GM21423 (cell line): Measurements from ENCODE around the gene RDM1.
"Not testable (repeated sequence)": the region's sequence is repeated elsewhere in the genome, so short reads cannot be mapped to it uniquely, and the experiment has no call there.

Experiments
- ATAC-seq: cut with Tn5 transposase; IDR thresholded peaks from one replicate; pipeline ENCODE4 v1.9.1; 2021; ENCODE audit warnings: mild to moderate bottlenecking, moderate library complexity; ENCODE audit not compliant: unreplicated experiment

The RDM1 gene

DNA sequence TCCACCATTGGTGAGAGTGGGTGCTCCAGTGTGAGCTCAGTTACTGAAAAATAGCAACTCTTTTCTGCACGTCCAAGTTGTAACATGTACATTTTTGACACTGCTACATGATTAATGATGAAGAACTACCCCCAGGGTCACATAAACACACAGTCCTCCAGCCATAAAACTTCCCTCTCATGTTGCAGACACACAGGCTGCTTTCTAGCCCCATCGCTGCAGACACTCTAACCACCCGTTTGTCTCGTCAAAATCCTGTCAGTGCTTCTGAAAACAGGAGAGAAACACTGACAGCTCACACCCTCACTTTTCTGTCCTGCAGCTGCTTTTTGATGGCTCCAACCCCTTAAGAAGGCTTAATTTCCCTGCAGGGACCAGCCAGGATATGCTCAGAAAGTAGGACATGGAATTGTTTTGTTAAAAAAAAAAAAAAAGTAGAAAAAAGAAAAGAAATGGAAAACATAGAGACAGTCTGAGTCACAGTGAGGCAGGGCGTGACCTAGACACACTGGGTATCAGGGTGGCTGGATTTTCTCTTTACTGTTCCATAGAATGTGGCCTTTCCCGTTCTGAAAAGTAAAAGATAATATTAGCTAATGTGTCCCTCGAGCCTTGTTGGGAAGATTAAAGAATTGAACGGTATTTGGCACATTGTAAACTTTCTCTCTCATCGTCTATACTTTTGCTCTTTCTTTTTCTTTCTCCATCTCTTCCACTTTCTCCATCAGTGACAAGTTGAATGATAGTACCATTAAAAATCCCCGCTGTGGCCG, 29.7 kb downstream of the RDM1 start:
- ATAC-seq, result no peak

DNA sequence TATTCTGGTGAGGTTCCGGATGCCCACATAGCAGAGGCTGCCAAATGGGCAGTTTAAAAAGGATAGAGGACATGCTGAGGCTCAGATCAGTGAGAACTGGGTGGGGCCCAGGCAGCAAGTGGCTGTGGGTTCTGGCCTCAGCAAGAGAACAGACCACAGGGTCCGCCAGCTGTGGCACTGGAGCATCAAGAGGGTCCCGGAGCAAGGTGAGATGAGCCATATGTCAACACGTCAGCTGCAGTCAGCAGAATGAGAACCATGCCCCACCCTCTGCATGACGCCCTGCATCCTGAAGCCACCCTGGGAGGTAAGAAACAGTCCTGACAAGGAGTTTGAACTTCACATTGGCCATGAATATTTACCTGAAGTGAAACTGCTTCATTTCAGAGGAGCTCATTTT, 30.3 kb downstream of the RDM1 start:
- no peak for ATAC-seq

DNA sequence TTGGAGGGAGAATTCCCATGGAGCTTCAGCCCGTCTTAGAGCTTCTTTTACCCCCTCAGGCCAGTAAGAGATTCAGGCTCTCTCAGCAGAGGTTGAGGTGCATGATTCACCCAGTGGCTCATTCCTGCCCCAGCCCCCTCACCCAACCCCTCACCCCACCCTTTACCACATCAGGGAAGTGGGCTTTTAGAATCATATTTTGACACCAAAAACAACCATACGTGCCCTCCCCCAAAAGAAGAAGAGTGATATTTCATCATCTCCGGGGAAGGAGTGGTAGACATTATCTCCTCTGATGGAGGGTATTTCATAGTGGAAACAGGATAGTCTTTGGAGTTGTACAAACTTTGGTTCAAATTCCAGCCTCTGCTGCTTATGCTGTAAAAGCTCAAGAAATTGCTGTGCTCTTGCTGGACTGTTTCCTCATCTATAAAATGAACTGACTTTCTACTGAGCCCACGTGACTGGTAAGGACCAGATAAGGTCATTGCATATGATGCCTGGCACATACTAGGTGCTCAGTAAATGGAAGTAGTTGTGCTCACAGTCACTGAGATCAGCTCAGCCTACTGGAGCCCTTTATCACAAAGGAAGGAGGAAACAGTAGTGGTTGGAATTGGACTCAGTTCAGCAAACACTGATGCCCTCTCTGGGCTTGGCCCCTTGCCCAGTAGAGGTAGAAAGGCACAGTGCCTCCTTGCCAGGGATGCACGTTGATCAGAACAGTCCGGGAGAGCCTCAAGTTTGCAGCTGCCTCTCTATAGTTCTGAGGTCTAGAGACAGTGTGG, 32.1 kb downstream of the RDM1 start:
- no peak for ATAC-seq

DNA sequence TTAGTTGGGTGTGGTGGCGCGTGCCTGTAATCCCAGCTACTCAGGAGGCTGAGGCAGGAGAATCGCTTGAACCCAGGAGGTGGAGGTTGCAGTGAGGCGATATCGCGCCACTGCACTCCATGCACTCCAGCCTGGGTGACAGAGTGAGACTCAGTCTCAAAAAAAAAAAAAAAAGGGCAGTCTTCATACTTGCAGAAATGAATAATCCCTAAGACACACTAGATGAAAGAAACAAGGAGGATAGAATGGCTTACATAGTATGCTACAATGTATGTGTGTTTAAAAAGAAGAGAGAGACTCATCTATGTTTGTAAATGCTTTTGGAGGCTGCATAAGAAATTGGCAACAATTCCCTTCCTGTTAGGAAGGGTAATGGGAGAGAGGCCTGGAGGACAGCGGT, 32.8 kb downstream of the RDM1 start:
- ATAC-seq, result not testable (repeated sequence)

DNA sequence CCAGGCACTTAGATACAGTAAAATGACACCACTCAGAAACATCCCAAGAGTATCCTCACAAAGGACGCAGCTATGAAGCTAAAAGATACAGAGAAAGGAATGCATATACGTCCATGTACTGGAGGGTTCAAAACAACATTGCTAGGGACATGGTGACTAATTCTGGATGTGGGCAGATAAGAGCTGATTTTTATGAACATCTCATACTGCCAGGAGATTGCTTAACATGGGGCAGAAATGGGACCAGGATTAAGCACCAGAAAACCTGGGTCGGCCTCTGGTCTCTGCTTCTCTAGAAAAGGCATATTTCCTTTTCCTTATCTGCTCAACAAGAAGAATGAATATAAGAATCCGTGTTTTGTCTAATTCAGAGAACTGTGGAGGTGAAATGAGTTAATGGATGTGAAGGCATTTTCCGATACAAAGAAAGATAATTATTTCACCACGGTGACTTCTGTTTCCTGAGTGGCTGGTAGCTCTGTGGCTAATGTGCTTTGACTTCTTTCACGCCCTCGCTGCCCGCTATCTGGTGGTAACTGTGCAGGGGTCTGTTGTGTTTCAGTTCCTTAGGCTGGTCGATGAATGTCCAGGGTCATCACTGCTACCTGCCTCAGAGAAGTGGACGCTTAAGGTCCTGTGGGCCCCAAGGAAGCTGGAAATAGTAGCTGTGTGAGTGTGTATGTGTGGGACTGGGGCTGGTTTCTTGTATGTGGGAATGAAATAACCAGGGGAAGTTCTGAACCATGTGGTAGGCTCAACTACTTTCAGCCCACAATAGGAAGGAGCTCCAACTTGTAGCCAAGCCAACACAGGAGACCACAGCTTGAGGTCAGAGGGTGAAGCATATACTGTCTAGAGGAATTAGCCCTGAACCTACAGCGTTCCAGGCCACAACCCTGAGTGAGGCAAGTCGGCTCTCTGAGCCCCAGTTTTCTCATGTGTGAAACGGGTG, 34.7 kb downstream of the RDM1 start:
- peak; percentile 61 for ATAC-seq

DNA sequence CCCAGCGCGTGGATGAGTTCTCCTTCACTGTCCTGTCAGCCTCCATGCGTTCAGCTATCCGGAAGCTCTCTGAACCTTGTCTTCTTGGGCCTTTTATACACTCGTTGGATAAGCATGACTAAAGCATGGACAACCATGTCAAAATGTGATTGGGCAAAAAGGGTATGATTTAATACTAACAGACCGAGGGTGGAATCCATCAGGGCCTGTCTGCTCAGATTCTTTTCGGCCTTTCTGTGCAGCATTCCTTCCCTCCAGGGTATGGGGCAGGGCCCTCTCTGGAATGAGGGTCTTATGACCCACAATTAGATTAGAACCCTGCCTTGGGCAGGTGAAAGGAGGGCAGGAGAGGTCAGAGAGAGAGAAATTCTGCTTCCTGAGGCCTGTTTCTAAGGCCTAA, 36.4 kb downstream of the RDM1 start:
- ATAC-seq, result no peak

DNA sequence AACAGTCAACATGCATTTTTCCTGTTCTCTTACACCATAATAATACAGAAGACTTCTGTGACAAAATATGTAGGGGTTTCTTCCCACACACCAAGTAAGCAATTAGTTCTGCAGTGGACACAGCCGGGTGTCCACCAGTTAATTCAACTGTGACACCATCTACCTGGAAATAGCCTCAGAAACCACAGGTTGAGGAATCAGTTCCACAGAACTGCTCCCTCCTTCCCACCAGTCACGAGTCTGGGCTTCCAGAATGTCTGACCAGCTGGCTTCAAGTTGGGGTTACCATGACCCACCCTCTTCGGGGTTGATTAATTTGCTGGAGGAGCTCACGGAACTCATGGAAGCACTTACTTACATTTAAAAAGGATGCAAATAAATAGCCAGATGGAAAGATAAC, 36.8 kb downstream of the RDM1 start:
- ATAC-seq, result no peak

DNA sequence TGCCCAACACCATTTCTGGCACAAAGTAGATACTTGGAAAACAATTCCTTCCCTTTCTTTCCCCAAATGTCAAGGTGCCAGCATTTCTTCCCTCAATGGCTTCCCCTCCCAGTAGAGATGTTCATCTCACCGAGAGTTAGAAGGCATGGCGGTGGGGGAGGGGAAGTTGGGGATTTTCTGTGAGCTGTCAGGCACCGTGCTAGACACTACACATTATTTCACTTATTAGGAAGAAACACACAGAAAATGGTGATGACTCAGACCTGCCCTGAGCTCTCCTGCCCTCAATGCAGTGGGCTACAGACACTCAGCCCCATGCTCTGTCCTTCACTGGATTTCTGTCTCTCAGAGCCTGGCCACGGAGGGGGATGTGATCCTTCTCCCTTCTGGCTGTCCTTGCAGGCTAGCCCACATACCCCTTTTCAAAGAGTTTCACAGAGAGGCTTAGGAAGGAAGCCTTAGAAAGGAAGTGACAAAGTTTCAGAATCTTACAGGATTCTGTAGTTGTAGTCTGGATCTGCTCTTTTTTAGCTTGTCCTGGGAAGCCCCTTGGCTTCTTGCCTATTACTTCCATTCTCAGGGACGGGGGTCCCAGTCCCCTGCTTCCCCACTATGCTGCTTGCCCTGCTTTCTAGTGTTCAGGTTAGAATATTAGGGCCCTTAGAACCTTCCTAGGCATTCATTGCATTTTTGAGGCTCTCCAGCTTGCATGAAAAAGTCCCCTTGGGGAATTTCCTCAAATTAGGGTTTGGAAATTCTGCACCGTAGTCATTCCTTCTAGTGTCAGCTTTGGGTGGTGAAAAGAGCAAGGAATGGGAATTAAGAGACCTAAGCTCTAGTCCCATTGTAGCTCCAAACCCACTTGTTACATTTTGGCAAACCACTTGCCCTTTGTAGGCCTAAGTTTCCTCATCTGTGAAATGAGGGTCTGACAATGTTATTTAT, 38.2 kb downstream of the RDM1 start:
- ATAC-seq, result no peak

DNA sequence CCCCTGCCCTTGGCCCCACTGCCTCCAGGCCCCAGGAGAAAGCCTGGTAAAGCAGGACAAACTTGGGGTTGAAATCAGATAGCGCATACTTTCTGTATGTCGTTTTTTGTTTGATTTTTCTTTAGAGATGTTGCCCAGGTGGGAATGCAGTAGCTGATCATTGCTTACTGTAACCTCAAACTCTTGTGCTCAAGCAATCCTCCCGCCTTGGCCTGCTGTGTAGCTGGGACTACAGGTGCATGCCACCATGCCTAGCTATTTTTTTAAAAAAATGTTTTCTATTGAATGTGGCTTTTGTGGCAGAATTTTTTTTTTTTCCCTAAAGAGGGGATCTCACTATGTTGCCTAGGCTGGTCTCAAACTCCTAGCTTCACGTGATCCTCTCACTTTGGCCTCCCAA, 39.3 kb downstream of the RDM1 start:
- no peak for ATAC-seq

DNA sequence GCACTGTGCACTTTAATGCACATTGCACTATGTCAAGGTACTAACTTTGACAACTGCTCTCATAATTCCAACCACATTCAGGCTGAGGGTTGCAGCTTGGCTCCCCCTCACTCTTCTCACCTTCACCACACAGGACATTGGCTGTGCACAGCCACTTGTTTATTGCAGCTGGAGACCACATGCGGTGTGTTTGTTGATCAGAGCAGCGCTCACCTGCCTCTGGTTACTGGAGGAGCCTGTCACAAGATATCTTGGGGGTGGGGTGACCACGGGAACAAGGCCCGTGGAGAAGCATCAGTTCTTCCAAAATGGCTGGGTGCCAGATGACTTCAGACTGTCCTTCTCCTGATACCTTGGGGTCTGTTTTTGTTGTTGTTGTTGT, 39.8 kb downstream of the RDM1 start:
- peak; percentile 55 for ATAC-seq

DNA sequence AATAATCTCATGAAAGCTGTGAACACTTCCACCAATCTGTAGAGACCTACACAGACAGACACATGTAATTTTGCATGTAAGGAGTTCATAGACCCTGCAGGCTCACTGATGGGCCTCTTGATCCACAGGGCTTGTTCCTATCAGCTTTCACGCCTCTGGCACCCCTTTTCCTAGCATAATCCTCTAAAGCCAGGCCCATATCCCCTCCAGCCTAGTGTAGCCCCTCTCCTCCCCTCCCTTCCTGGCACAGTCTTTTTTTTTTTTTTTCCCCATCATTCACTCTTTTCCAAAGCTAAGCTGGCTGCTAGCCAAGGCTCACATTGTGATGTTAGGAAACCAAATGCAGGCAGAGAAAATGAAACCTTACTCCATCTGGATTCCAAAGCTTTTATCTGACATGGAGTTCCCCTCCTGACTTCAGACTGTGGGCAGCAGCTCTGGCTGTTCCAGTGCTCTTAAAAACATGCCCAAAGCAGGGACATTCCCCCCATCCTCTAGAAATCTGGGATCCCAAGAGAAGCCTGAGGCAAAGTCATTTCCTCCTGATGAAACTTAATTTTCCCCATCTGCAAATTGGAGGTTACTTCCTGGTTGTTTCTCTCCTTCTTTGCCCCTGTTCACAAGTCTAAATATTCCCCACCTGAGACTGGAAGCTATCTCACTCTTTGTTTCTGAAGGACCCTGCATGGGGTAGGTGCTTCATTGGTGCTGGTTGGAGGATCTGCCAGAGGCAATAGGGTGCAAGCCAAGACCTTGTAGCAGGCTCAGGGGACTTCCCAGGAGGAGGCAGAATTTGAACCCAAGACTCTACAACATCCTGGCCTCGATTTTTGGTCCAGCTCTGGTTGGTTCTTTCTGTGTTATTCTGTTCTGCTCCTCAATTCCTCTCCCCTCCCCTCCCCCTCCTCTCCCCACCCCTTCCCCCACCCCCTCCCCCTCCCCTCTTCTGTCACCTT, 40.5 kb downstream of the RDM1 start:
- no peak for ATAC-seq

DNA sequence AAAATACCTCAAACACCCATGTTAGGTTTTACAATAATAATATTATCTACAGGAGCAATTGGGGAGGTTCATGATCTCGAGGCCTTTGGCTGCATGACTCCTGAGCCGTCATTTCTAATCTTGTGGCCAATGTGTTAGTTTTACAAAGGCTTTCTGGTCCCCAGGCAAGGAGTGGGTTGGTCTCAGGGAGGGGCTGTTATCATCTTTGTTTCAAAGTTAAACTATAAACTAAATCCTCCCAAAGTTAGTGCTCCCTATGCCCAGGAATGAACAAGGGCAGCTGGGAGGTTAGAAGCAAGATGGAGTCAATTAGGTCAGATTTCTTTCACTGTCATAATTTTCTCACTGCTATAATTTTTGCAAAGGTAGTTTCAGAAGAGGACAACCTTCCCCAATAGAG, 41.3 kb downstream of the RDM1 start:
- no peak for ATAC-seq

DNA sequence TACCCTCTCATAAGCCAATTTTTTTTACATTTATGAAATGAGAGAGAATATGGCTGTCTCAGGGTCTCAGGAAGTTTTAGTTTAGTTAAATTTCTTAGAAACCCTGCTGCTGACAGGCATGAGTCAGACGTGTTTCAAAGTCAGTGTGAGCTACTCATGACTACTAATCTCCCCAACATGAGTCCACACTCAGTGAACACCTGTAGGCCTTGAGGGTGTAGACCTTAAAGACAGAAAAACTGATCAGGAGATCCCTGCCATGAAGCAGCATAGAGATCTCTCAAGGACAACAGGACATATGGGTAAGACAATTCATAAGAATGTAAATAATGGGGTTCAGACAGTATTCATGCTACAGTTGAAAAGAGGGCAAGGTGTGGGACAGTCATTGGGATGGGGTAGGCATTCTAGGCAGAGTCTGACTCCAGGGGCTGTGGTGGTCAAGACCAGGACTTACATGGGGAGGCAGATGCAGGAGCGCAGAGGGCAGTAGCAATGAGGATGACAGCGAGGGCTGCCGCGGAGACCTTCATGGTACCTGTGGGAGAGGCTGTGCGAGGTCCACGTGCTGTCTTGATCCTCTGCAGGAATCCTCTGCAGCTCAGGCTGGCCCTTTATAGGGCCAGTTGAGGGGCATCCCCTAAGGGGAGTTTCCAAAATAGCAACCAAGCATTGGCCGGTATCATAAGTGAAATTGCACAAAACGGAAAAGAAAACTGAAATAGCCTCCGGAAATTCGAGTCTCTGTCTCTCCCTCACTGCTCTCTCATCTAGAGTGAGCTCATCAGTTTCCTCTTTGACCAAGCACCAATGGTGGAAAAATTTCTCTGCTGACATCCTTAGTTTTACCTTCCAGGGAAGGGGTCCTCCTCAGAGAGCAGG, 50.6 kb downstream of the RDM1 start, which contains the start of gene CCL5:
CCL5 (minus strand) TSS at position 588 of the 882 bp plus-strand sequence.
- peak; percentile 85 for ATAC-seq

DNA sequence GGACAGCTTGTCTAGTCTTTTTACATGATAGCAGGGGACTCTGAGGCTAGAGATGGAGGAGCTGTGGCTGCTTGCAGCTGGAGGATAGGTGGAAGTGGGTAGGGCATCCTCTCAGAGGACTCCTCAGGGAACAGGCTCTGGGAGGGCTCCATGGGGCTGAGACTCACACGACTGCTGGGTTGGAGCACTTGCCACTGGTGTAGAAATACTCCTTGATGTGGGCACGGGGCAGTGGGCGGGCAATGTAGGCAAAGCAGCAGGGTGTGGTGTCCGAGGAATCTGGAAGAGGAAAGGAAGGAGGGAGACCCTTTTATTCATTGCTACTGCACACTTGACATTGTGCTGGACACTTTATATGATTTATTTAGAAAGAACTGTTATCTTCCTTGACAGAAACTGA, 52.2 kb downstream of the RDM1 start:
- no peak for ATAC-seq

DNA sequence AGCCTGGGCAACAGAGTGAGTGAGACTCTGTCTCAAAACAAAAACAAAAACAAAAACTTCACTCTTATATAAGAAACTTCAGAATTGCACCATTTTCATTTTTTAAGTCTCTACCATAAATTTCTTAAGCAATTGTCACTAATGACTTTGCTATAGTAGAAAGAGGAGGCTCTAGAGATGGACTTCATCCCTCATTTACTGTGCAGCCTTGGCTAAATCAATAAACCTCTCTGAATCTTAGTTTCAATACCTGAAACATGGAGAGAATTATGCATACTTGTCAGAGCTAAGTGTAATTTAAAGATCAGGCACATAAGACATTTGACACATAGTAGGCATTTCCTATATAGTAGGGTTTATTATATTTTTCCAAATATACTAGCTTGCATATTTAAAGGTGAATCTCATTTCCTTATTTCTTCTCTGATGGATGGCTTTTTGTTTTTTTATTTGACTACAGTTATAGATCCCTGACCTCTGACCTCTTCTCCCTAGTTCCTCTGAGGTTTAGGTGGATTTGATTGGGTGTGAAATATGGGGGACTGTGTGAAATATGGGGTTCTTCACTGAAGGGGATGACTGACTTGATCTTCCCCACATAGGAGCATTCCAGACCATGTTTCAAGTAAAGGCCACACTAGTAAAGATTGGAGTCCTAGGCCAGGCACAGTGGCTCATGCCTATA, 53.1 kb downstream of the RDM1 start:
- no peak for ATAC-seq

DNA sequence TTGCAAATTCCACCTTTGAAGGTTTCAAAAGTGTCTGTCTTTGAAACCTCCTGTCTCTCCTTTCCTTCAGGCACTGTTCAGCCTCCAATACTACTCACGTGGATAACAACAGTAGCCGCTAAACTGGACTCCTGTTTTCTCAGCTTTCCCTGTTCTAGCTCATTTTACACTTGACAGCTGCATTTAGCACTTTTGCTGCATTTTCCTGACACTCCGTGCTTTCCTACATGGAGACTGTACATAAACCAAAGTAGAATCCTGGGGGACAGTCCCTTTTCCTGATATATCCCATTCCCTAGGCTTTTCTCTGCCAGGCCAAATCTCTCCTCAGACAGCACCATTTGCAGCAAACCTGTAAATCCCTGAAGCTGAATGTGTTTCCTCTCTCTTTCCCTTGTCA, 54.0 kb downstream of the RDM1 start:
- ATAC-seq, result no peak

DNA sequence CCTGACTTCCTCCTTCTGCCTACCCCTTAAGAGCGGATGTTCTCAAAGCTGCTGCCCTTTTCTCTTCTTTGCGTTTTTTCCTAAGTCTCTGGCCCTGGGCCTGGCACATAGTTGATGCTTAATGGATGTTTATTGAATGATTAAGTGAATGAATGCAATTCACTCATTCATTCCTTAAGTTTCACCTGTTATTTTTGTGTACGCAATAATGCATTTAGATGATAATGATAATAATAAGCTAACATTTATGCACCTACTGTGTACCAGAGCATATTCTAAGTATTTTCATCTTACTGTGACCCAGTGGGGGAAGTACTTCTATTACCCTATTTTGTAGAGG, 54.8 kb downstream of the RDM1 start:
- no peak for ATAC-seq
